H9 (cell line): ENCODE results near the gene RASA3. TPM values are rescaled to one million over a fixed set of nuclear protein-coding genes. Genes with fewer than 3 reads are reported as not detected.
A peak's percentile ranks its signal among the peaks of the same experiment; 100 is the strongest.

Experiments used
- DNase-seq: peaks from one replicate; pipeline ENCODE4 v3.0.0-alpha.2; 2017
- H2AFZ ChIP-seq: one replicate; pipeline ENCODE4 v1.6.1; 2013; ENCODE audit warnings: mild to moderate bottlenecking, low read length, control low read depth, moderate library complexity
- H2AK5ac ChIP-seq: 2 replicates; pipeline ENCODE4 v1.6.1; 2013; ENCODE audit warnings: low read length, control low read depth, mixed read lengths; ENCODE audit not compliant: insufficient read length
- H2BK120ac ChIP-seq: one replicate; pipeline ENCODE4 v1.6.1; 2013; ENCODE audit warnings: low read depth, mild to moderate bottlenecking, low read length, control low read depth, inconsistent platforms; ENCODE audit not compliant: poor library complexity, severe bottlenecking
- H2BK12ac ChIP-seq: 2 replicates; pipeline ENCODE4 v1.6.1; 2013; ENCODE audit warnings: low read length, control low read depth, mixed read lengths, low read depth; ENCODE audit not compliant: insufficient read length
- H2BK15ac ChIP-seq: 2 replicates; pipeline ENCODE4 v1.6.1; 2013; ENCODE audit warnings: low read depth, low read length, control low read depth
- H2BK20ac ChIP-seq: one replicate; pipeline ENCODE4 v1.6.1; 2013; ENCODE audit warnings: low read depth, mild to moderate bottlenecking, low read length, control low read depth, inconsistent platforms; ENCODE audit not compliant: poor library complexity, severe bottlenecking
- H2BK5ac ChIP-seq: 2 replicates; pipeline ENCODE4 v1.6.1; 2013; ENCODE audit warnings: low read length, control low read depth, mixed read lengths; ENCODE audit not compliant: insufficient read length
- H3K14ac ChIP-seq: 2 replicates; pipeline ENCODE4 v1.6.1; 2013; ENCODE audit warnings: low read length, control low read depth; ENCODE audit not compliant: insufficient read depth
- H3K18ac ChIP-seq: 2 replicates; pipeline ENCODE4 v1.6.1; 2013; ENCODE audit warnings: low read depth, mild to moderate bottlenecking, mixed read lengths, low read length, control low read depth; ENCODE audit not compliant: insufficient read length
- H3K23ac ChIP-seq: 2 replicates; pipeline ENCODE4 v1.6.1; 2013; ENCODE audit warnings: low read length, control low read depth, mixed read lengths, low read depth; ENCODE audit not compliant: insufficient read length
- H3K23me2 ChIP-seq: 2 replicates; pipeline ENCODE4 v1.6.1; 2013; ENCODE audit warnings: low read depth, mild to moderate bottlenecking, mixed read lengths, low read length, control low read depth; ENCODE audit not compliant: insufficient read length, poor library complexity, severe bottlenecking
- H3K27ac ChIP-seq: 2 replicates; pipeline ENCODE4 v1.5.1; 2013; ENCODE audit warnings: low read length, control low read depth, mixed read lengths, low read depth; ENCODE audit not compliant: insufficient read length
- H3K27me3 ChIP-seq: 2 replicates; pipeline ENCODE4 v1.6.1; 2013; ENCODE audit warnings: low read length, control low read depth, inconsistent platforms; ENCODE audit not compliant: insufficient read depth
- H3K4ac ChIP-seq: 2 replicates; pipeline ENCODE4 v1.6.1; 2013; ENCODE audit warnings: low read depth, mild to moderate bottlenecking, control low read depth, inconsistent platforms, low read length, moderate library complexity
- H3K4me1 ChIP-seq: 2 replicates; pipeline ENCODE4 v1.6.1; 2013; ENCODE audit warnings: low read length, control low read depth, inconsistent platforms; ENCODE audit not compliant: insufficient read depth
- H3K4me2 ChIP-seq: 2 replicates; pipeline ENCODE4 v1.6.1; 2013; ENCODE audit warnings: low read length, control low read depth, mixed read lengths; ENCODE audit not compliant: insufficient read length, insufficient read depth
- H3K56ac ChIP-seq: 2 replicates; pipeline ENCODE4 v1.6.1; 2013; ENCODE audit warnings: low read depth, mild to moderate bottlenecking, mixed read lengths, low read length, control low read depth; ENCODE audit not compliant: insufficient read length
- H3K79me1 ChIP-seq: 2 replicates; pipeline ENCODE4 v1.6.1; 2013; ENCODE audit warnings: low read depth, mild to moderate bottlenecking, moderate library complexity, low read length, control low read depth, inconsistent platforms; ENCODE audit not compliant: insufficient read depth, poor library complexity, severe bottlenecking
- H3K79me2 ChIP-seq: 2 replicates; pipeline ENCODE4 v1.6.1; 2013; ENCODE audit warnings: low read length, control low read depth, inconsistent platforms; ENCODE audit not compliant: insufficient read depth
- H3K9ac ChIP-seq: 2 replicates; pipeline ENCODE4 v1.6.1; 2013; ENCODE audit warnings: low read length, control low read depth, mixed read lengths; ENCODE audit not compliant: insufficient read length; ENCODE audit errors: extremely low read depth
- H3K9me3 ChIP-seq: one replicate; pipeline ENCODE4 v1.6.1; 2013; ENCODE audit warnings: low read depth, low read length, inconsistent platforms; ENCODE audit not compliant: control insufficient read depth
- H3T11ph ChIP-seq: one replicate; pipeline ENCODE4 v1.6.1; 2013; ENCODE audit warnings: mild to moderate bottlenecking, low read length, control low read depth, inconsistent platforms
- H4K20me1 ChIP-seq: one replicate; pipeline ENCODE4 v1.6.1; 2013; ENCODE audit not compliant: control insufficient read depth, insufficient read length, insufficient read depth
- H4K5ac ChIP-seq: 2 replicates; pipeline ENCODE4 v1.6.1; 2013; ENCODE audit warnings: low read depth, mild to moderate bottlenecking, mixed read lengths, low read length, control low read depth; ENCODE audit not compliant: insufficient read length
- H4K8ac ChIP-seq: replicated peaks from 2 replicates; pipeline ENCODE4 v1.6.1; 2013; ENCODE audit warnings: low read length, control low read depth, mixed read lengths, low read depth; ENCODE audit not compliant: insufficient read length
- H4K91ac ChIP-seq: 2 replicates; pipeline ENCODE4 v1.6.1; 2013; ENCODE audit warnings: low read depth, mild to moderate bottlenecking, moderate library complexity, mixed read lengths, low read length, control low read depth; ENCODE audit not compliant: insufficient read length
- H3K27ac Mint-ChIP-seq, 3 experiments: 2 replicates in 2 of 3; 3 replicates in 1 of 3; pipeline ENCODE4 v1.8.0; 2020 to 2021; ENCODE audit warnings: mixed read lengths in 3 of 3, mild to moderate bottlenecking in 1 of 3, moderate library complexity in 1 of 3
- H3K27me3 Mint-ChIP-seq: 2 replicates; pipeline ENCODE4 v1.8.0; 2021; ENCODE audit warnings: low read depth, mild to moderate bottlenecking, moderate library complexity, mixed read lengths
- H3K36me3 Mint-ChIP-seq, 3 experiments: 2 replicates in 2 of 3; 3 replicates in 1 of 3; pipeline ENCODE4 v1.8.0; 2020 to 2021; ENCODE audit warnings: low read depth in 3 of 3, mixed read lengths in 3 of 3; ENCODE audit not compliant: insufficient read depth in 1 of 3
- H3K4me1 Mint-ChIP-seq, 2 experiments: 2 replicates each; pipeline ENCODE4 v1.8.0; 2020; ENCODE audit warnings: mixed read lengths in 2 of 2
- H3K4me3 Mint-ChIP-seq, 2 experiments: 2 replicates in 1 of 2; 3 replicates in 1 of 2; pipeline ENCODE4 v1.8.0; 2020 to 2021; ENCODE audit warnings: mild to moderate bottlenecking in 2 of 2, mixed read lengths in 2 of 2, moderate library complexity in 1 of 2
- H3K9me3 Mint-ChIP-seq, 2 experiments: 2 replicates in 1 of 2; 3 replicates in 1 of 2; pipeline ENCODE4 v1.8.0; 2020; ENCODE audit warnings: mild to moderate bottlenecking in 2 of 2, mixed read lengths in 2 of 2, moderate library complexity in 1 of 2
- CTCF ChIP-seq: fragments of 200-600 bp; sonication (generic); conservative IDR thresholded peaks from 3 replicates; pipeline ENCODE4 v1.8.0; 2021; ENCODE audit warnings: antibody characterized with exemption, mild to moderate bottlenecking
- WGBS: extraction: QIAGEN DNeasy Blood & Tissue Kit; methylation state at CpG from one replicate; pipeline ENCODE4 v1.1.7; 2013; ENCODE audit warnings: missing lambda C conversion rate, low lambda C conversion rate, mixed read lengths; ENCODE audit not compliant: insufficient read length; ENCODE audit errors: extremely low coverage; 5-methylcytosine and 5-hydroxymethylcytosine counted together
- total RNA-seq: library from RNA; stranded (reverse); gene quantifications from 2 replicates; pipeline ENCODE4 v1.2.1, GENCODE V29; 2021

Gene RASA3
- total RNA-seq, 1 experiment from 2014 or later, result 12.3 TPM

- Histone ChIP-seq H3K9me3 (no peaks in the 10 kb centered on the region), H3K23ac (no peak overlapping the region), H3K9ac (no peak overlapping the region), H3K23me2 (no peaks in the 10 kb centered on the region), H3T11ph (no peak overlapping the region), H2BK5ac (no peak overlapping the region), H3K27ac (no peak overlapping the region), H4K91ac (no peak overlapping the region), H3K56ac (no peak overlapping the region), H4K8ac (no peak overlapping the region), H3K4ac (no peak overlapping the region), H3K14ac (peak overlapping the region; percentile 24), H4K20me1 (peaks cover 3% of the 10 kb centered on the region), H4K5ac (no peak overlapping the region), H3K79me1 (no peaks in the 10 kb centered on the region), H2AFZ (no peak overlapping the region), H2BK12ac (no peak overlapping the region), H2BK15ac (no peak overlapping the region), H3K27me3 (no peaks in the 10 kb centered on the region), H2AK5ac (no peak overlapping the region), H3K4me1 (no peaks in the 10 kb centered on the region), H3K4me2 (no peak overlapping the region), H3K18ac (no peak overlapping the region), H2BK120ac (no peak overlapping the region), H3K79me2 (peaks cover 4% of the 10 kb centered on the region; the same call in 1 of the 2 replicates), H2BK20ac (no peak overlapping the region)
- Mint-ChIP-seq H3K4me3 (no peak overlapping the region), H3K36me3 (peaks cover 0 to 4% (median 0%) of the 10 kb centered on the region in 3 experiments; a peak in 1 of 7 replicates), H3K27me3 (no peaks in the 10 kb centered on the region), H3K27ac (no peak overlapping the region), H3K4me1 (peaks cover 27 to 47% of the 10 kb centered on the region in 2 experiments), H3K9me3 (no peaks in the 10 kb centered on the region; a peak in 2 of 5 replicates)
- no CpG with 5 or more reads among the region's 26 CpGs for WGBS
- no peak for TF ChIP-seq CTCF
- DNase-seq, result no peak
Observed at GRCh38 chr13:114039471-114040141, 92.8 kb downstream of the RASA3 start.
